Femur (tissue), 1 donor: ENCODE results near the gene DDX24.

Experiments
- DNase-seq: peaks from one replicate; pipeline ENCODE4 v3.0.0-alpha.2; 2017

The DDX24 gene

DNA sequence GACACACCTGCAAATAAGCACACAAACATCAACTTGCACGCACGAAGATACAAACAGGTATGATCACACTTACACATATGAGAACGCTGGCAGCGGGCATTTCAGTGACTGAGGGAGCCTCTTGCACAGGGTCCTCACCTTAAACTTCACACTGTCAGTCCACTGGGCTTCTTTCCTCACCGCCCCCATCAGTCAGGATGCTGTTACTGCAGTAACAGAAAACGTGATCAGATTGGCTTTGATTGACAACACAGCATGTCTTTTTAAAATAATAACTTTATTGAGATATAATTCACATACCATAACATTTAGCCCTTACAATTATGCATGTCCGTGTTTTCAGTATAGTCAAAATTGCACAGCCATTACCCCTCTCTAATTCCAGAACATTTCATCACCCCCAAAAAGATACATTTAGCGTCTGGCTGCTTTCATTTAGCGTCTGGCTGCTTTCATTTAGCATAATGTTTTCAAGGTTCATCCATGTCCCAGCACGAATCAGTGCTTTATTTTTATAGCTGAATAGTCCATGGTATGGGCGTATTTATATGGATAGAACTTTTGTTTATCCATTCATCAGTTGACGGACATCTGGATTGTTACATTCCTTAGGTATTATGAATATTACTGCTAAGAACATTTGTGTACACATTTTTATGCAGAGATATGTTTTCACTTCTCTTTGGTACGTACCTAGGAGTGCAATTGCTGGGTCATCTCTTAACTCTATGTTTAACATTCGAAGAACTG is 75.5 kb downstream of the DDX24 start:
- no peak for DNase-seq

DNA sequence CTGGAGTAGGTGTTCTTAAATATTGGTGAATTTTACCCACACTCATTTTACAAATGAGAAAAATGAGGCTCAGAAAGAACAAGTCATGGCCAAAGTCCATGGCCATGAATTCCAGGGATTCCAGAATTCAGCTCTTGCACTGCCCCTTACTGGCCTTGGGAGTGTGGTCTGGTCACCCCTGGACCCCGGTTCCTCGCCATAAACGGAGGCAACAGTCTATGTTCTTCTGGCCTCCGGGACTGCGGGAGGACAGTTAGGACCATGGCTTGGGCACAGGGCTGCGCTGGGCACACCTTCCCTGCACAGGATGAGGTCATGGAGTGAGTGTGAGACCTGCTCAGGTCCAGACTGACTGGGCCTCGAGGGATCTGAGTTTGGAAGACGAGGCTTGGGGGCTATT is 77.0 kb downstream of the DDX24 start:
- DNase-seq, result no peak

DNA sequence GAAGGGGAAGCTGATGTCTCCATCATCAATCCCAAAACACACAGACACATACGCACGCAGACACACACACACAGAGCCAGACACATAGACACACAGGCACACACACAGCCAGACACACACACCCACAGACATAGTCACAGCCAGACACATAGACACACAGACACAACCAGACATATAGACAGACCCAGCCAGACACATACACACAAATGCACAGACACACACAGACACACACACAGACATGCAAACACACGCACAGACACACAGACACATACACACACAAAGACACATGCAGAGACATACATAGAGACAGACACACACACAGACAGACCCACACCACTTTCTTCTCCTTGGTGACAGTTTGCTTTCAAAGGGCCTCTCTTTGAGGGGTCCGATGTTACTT is 77.6 kb downstream of the DDX24 start:
- DNase-seq, result no peak

DNA sequence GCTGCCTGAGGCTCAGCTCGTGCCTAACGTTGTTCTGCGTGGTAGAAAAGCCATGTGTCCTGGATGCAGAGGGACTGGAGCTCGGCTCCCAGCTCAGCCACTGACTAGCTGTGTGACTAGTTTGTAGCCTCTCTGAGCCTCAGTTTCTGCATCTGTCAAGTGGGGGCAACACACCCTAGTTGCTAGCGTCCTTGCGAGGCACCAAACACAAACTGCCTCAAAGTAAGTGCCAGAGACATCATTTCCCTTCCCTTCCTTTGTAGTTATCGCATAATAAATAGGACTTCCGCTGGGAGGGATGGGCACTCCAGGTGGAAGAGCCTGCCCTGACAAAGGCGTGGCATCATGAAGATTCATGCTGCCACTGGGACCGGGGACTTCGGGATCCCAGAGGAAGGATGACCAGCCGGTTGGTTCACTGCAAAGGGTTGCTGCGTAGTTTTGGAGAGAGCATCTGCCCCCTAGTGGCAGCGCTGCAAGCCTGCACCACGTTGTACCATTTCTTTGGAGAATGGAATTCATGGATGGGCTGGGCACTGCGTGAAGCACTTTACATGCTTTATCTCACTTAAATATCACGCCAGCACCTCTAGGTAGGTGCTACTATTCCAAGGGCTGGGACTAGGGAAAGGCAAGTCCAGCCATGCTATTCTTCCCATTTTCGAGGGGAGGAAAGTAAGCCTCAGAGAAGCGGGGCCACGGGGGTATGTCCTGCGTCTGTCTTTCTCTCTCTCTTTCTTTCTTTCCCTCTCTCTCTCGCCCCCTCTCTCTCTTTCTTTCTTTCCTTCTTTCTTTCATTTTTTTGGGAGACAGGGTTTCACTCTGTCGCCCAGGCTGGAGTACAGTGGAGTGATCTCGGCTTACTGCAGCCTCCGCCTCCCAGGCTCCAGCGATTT is 79.3 kb downstream of the DDX24 start:
- peak; percentile 72 for DNase-seq

DNA sequence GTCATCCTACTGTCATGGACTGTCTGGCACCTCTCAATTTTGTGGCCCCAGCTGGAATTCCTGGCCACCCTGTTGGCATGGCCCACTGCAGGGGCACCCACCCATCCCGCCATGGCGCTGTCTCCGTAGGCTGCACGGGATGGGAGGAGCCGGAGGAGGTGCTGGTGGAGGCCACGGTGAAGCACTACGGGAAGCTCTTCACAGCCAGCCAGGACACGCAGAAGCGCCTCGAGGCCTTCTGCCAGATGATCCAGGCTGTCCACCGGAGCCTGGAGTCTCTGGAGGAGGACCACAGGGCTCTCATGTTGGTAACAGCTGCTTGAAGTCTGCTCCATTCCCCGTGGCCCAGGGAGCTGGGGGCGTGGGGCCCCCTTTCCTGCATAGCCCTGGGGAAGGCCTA is 80.0 kb downstream of the DDX24 start:
- peak; percentile 43 for DNase-seq

DNA sequence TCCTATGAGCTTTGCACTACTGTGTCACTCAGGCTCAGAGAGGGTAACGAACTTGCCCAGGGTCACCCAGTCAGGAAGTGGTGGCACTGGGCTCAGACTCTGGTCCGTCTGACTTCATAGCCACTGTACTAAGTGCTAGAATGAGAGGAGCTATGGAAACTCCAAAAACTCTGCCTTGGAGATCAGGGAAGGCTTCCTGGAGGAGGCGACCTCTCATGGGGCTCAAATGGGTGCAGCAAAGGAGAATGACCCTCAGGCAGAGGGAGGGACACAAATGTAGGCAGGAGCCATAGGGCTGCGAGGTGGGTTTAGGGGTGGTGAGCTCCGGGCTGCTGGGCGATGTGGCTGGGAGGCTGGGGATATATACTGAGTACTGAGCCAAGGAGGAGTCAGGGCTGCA is 80.7 kb downstream of the DDX24 start:
- no peak for DNase-seq

DNA sequence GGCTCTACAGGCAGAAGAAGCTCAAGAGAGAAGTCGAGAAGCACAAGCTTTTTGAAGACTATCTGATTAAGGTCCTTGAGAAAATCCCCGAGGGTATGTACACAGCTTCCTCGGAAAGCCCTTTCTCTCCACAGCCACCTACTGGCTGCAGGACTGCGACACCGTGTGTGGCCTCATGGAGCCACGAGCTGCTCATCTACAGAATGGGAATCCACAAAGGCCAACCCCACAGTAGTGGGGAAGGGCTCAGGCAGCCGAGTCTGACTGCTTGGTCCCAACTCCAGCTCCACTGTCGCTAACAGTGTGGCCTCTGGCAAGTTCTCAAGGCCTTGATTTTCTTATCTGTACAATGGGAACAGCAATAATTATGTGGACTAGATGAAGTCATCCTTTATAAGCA is 81.4 kb downstream of the DDX24 start:
- no peak for DNase-seq

DNA sequence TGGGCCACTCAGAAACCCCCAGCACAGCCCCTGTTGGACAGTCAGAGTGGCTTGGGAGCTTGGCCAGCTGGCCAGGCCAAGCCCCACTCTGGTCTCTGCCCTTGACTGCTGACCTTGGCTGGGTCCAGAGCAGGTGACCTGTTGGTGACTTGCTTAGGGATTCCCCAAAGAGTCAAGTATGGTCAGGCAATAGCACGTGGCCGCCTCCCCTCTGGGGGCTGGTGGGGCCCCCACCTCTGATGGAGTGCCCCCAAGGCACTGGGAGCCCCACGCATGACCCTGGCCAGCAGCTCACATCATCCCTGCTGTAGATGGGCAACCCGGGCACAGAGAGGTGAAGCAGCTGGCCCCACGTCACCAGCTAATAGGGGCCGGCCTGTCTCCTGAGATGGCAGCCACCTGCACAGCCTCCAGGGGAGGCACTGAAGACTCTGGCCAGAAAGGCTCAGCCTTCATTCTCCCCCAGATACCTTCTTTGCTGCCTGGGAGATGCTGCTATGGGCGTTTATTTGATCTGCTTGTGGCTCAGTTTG is 82.1 kb downstream of the DDX24 start:
- no peak for DNase-seq
